Loucy (cell line): ENCODE measurements around the gene ZYG11A.

ENCODE experiments used
- EZH2phosphoT487 ChIP-seq: fragments of 200-600 bp; IDR thresholded peaks from 2 replicates; pipeline ENCODE4 v1.6.1; 2018; ENCODE audit warnings: antibody characterized with exemption, mild to moderate bottlenecking, moderate library complexity, borderline replicate concordance
- TF ChIP-seq, protein P1 (sequence below): fragments of 200-600 bp; sonication (generic); conservative IDR thresholded peaks from 2 replicates; pipeline ENCODE4 v1.5.1; 2014; ENCODE audit warnings: mild to moderate bottlenecking, antibody characterized with exemption, low read length

DNA sequence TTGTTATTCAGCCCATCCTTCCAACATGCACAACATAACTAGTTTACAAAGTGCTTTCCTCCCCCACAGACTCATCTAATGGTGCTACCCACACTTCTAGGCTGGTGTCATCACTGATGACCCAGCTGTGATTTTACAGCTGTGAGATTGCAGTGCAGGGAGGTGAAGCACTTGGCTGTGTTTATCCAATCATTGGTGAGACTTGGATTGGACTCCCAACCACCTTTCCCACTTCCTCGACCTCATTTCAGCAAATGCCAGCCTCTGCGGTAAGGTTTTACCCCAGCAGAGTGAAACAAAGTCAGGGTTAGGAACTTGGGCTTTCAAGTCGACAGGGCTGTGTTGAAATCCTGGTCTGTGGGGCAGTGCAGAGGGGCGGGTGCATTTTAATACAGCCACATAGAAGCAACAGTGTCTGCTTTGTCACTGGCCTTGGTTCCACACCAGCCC is 56.9 kb downstream of the ZYG11A start:
- TF ChIP-seq, protein P1, sequence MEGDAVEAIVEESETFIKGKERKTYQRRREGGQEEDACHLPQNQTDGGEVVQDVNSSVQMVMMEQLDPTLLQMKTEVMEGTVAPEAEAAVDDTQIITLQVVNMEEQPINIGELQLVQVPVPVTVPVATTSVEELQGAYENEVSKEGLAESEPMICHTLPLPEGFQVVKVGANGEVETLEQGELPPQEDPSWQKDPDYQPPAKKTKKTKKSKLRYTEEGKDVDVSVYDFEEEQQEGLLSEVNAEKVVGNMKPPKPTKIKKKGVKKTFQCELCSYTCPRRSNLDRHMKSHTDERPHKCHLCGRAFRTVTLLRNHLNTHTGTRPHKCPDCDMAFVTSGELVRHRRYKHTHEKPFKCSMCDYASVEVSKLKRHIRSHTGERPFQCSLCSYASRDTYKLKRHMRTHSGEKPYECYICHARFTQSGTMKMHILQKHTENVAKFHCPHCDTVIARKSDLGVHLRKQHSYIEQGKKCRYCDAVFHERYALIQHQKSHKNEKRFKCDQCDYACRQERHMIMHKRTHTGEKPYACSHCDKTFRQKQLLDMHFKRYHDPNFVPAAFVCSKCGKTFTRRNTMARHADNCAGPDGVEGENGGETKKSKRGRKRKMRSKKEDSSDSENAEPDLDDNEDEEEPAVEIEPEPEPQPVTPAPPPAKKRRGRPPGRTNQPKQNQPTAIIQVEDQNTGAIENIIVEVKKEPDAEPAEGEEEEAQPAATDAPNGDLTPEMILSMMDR: no peak
- TF ChIP-seq EZH2phosphoT487: no peak
